ENCODE results near the gene COL2A1.

The COL2A1 gene

DNA sequence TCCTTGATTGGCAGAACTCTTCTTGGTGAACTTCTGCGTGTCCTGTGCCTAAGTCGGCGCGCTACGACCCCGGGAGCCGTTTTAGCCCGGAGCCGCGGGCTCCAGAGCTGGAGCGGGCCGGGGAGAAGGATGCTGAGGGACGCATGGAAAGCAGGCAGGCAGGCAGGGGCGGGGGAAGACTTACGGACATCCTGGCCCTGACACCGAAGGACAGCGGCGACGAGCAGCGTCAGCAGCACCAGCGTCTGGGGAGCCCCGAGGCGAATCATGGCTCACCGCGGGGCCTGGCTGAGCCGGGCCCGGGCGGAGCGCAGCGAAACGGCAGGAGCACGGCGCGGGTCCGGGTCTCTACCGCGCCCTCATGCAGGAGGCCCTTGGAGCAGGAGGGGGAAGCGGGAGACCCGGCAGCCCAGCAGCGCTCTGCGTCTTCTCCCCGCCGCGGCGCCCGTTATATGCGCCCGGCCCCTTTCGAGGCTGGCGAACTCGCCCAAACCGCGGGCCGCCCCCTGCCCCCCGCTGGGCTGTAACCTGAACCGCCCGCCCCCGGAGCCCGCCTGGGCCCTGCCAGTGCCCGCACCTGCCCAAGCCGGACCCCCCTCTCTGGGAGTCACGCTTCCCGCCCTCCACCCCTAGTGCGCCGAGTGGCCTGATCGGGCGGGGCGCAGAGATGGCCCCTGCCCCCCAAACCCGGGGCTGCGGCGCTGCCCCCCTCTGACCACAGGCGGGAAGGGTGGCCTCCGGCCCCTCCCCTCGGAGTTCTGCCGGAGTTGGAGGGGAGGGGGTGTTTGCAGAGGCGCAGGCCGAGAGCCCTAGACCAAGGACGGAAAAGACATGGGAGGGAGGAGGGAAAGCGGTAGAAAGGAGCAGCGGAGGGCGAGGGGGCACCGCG, at the start of gene COL2A1:
COL2A1 (minus strand) TSS at position 424 of the 889 bp plus-strand sequence; CDS start at position 269, 155 bp downstream.
- in situ Hi-C loops (cut with MboI; ENCODE audit: low sequenced_read_pairs), result no loop called here

DNA sequence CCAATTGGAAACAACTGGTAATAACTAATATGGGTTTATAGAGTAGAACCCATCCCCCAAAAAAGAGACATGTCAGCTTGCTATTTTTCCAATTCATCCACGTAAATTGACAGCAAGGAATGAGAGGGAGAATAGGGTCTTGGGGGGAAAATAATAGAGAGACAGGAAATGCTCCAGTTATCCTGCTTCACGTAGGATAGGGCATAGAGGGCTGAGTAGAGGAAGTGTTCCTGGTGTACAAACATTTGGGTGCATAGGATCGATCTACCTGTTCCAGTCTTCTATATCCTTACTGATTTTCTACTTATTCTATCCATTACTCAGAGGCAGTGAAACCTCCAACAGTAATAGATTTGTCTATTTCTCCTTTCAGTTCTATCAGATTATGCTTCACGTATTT, 49.6 kb upstream of the COL2A1 start:
- in situ Hi-C loops (cut with MboI; ENCODE audit: low sequenced_read_pairs), result no loop called here

DNA sequence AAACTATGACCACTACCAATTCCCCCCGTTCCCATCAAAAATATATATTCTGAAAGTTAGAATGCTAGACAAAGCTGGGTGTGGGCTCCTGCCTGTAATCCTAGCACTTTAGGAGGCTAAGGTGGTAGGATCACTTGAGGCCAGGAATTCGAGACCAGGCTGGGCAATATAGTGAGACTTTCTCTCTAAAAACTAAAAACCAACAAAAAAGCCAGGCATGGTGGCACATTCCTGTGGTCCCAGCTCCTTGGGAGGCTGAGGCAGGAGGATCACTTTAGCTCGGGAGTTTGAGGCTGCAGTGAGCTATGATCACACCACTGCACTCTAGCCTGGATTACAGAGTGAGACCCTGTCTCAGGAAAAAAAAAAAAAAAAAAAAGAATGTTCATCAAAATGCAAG, 48.8 kb upstream of the COL2A1 start:
- in situ Hi-C loops (cut with MboI; ENCODE audit: low sequenced_read_pairs), result no loop called here

DNA sequence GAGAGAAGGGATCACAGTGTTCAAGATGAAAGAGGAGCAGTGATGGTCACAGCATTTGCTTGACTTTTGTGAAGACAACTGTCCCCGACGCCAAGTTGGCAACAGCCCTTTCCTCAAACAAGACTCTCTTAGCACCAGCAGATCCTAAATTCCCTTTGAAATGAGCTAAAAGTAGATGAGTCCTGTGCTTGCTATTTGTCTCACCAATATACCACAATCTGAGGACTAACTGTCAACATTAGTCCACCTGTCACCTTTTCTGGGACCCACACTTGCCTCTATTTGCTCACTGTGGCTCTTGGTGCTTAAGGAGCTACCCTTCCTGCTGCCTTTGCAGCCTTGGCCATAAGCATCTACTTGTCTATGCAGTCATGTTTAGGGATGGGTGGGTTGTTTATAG, 47.4 kb upstream of the COL2A1 start:
- in situ Hi-C loops (cut with MboI; ENCODE audit: low sequenced_read_pairs), result no loop called here

DNA sequence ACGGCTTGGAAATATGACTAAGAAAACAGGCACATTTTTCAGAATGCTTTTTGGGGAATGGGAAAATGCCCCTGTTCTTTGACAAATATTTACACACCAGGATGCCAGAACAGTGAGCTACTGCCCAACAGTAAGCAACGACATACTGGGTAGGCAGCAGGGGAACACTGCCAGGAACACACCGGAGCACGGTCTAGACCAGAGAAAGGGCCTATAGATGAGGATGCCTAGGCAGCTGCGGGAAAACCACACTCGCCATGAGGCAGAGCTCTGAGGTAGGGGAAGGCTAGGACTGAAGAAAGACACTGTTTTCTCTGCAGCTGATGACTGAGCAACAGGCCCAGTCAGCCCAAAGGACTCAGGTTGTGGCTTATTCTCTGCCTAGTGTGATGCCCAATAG, 45.9 kb upstream of the COL2A1 start:
- in situ Hi-C loops (cut with MboI; ENCODE audit: low sequenced_read_pairs), result no loop called here

DNA sequence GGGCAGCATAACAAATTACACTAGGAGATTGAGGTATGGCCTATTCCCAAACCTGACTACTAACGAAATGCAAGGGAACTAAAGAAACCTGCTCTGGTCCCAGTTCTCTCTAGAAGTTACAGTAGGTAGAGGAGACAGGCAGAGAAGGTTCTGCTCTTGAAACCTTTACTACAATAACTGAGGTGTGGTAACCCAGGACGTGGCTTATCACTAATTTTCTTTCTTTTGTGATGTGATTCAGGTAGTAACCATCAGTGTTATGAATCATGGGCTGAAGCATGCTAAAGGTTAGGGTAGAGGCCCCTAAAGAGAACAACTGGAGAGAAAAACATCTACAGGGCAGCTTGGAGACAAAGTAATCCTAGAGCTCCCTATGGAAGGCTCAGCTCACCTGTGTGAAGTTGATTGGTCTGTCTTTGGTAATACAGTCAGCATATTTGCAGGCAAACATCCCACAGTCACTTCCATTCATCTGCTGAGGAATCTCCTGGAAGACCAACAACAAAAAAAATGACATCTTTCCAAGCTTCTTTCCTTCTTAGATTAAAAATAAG, 41.8 kb upstream of the COL2A1 start:
- in situ Hi-C loops (cut with MboI; ENCODE audit: low sequenced_read_pairs), result no loop called here

DNA sequence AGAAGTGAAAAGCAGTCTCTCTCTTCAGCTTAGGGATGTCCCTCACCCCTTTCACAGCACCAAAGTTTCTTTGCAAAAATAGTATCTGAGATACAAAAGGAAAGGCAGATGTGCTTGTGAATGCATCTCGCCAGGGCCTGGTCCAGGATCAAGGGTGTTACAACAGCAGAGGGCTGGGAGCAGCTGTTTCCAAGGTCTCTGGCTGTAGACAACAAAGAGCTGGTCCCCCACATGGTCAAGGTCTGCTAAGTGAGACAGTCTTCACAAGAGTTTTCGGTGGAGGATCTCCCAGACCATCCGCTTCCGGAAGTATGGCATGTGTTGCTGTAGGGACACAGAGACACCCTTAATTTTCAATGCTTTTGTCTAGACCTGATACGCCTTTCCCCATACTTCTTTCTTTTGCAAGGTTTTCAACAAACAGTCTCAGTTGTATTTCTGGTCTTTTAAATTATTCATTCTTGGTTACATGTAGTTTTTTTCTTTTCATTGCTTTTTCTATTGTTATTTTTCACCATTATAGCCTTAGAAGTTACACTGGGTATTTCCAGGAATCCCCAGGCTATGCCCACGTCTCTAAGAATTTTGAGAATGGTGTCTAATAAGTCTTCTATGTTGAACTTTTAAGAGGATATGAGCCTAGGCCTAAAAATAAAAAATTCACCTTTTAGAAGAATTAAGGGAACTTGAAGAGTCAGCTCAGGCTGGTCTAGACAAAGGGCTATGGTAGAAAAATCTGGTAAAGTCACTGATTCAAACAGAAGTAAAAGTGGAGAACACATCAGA, 41.0 kb upstream of the COL2A1 start:
- in situ Hi-C loops (cut with MboI; ENCODE audit: low sequenced_read_pairs), result no loop called here

DNA sequence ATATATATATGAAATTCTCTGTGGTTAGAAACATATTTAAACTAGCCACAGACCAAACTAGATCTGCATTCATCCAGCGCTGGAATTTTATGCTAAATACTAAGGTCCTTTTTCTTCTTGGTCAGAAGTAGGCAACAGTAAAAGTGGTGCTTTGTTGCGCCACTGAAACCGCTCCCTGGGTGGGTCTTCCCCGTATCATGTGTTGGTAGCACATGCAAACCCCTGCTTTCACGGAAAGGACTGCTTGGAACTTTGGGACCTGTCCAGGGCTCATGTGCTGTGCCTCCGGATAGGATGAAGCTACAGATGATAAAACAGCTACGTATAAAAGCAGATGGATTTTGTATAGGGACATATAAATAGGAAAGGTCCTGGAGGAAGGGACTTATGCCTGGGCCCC, 40.1 kb upstream of the COL2A1 start:
- in situ Hi-C loops (cut with MboI; ENCODE audit: low sequenced_read_pairs), result no loop called here

DNA sequence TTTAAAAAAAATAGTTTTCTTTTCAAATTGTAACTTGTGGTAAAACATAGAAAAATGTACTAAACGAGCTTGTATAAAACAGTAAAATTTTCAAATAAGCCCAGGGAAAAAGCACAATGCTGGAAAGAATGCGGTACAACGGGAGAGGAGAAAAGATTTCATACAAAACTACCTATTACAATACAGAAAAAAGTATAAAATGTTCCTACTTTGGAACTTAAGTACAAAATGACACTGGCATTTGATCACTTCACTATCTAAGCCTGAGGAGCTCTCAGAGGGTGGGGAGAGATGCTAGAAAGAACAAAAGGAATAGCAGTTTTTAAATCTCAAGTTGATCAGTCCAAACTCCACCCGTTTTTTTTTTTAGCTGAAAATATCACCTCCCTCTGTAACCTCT, 39.5 kb upstream of the COL2A1 start:
- in situ Hi-C loops (cut with MboI; ENCODE audit: low sequenced_read_pairs), result no loop called here

DNA sequence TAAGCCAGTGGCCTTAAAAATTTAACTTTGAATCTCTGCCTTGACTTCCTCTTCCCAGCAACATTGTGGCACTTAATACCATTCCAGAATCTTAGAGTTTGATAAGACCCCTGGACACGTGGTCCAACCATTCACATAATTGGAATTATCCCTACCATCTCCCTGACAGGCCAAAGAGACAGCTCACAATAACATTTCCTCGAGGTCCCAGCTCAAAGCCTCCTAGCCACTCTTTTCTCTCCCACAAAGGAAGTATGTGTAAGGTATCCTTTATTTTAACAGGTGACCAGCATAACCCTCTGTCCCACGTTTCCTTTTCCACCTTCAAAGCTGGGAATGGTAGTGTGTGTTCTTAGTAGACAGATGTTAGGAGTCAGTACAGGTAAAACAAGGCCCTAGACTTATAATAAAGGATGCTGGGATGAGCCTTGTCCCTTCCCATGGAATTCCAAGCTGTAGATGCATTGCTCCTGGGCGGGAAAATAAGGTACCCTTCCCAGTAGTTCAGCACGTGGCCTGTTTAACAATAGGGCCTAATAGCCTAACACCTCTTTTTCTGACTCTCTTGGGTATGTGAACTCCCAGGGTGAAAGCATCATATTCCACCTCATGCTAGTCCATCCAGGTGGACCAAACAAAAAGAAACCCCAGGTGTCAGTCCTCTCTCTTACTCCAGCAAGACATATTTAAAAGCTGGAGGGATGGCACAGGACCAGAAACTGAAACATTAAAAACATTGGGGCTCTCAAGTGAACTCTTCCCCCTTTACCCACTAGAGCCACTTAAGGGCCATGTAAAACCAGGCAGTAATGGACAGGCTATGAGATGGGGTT, 37.5 kb upstream of the COL2A1 start:
- in situ Hi-C loops (cut with MboI; ENCODE audit: low sequenced_read_pairs), result no loop called here

DNA sequence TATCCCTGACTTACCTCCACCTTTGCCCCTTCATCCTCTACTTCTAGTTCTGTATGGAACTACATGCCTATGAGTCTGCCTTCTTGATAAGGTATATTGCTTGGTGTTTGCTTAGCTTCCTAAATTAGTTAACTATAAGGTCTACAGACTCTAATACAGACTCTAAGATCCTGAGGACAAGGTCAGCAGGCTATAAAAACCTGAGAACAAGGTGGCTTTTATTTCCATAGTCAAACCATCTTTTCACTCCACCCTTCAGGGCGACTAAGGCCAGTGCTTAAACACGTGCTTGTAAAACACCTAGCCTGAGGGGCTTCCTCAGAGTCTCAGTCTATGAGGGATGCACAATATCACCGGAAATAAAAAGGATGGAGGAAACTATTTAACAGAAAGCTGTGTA, 36.1 kb upstream of the COL2A1 start:
- in situ Hi-C loops (cut with MboI; ENCODE audit: low sequenced_read_pairs), result no loop called here

DNA sequence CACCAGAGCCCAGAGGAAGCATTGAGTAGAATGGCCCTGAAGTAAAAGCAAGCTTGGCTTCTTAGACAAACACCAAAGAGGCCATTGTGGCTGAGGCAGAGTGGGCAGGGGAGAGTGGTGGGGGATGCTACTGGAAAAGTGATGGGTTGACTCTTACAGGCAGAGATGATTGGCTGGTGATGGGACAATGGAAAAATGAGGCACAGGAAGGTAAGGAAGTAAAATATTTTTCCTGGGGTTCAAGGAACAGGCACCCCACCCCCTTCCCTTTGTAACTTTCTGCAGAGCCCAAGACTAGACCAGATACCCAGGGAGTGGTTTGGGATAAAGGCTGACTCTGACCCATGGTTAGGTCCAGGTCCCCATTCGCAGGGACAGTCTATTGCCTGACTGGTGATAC, 34.9 kb upstream of the COL2A1 start:
- in situ Hi-C loops (cut with MboI; ENCODE audit: low sequenced_read_pairs), result no loop called here

DNA sequence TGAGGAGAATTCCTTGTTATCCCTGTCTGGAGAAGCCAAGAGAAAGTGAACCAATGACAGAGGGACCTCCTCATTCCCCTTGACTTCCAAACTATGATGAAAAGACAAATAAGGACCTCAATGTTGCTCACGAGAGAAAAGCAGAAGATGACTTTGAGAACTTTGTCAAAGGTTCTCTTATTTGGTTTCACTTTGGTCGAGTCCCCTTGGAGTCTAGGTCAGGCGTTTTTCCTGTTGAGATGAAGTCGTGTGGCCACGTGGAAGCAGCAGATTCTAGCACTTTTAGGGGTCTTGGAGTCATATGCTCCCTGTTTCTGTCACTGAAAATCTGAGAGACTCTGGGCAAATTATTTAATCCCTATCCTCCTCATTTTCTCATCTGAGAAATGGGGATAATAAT, 33.8 kb upstream of the COL2A1 start:
- in situ Hi-C loops (cut with MboI; ENCODE audit: low sequenced_read_pairs), result no loop called here

DNA sequence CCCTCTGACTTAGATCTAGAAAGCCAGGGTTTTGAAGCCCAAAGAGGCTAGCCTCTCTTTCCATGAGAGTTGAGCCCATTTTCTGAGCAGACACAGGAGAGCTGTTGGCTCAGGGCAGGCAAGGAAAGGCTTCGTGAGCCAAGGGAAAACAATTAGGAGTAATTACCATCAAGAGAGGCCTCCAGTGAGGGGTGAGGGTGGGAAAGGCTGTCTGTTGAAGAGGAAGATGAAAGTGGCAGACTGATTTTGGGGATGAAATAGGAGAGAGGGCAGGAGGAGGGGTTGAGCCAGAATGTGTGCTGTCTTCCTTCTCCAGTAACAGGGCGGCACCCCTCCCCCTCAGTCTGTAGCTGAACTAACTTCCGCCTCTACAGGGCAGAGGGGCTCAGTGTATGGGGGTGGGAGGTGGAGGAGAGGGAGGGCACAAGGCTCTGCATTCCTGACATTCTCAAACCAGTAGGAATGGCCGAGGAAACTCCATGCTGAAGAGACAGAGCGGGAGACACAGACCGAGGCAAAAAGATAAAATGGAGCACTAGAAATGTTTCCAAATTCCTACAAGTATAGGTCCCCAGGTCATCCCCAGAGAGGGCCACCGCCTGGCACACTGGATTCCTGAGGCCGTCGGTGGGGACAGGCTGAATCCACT, 33.1 kb upstream of the COL2A1 start:
- in situ Hi-C loops (cut with MboI; ENCODE audit: low sequenced_read_pairs), result no loop called here

DNA sequence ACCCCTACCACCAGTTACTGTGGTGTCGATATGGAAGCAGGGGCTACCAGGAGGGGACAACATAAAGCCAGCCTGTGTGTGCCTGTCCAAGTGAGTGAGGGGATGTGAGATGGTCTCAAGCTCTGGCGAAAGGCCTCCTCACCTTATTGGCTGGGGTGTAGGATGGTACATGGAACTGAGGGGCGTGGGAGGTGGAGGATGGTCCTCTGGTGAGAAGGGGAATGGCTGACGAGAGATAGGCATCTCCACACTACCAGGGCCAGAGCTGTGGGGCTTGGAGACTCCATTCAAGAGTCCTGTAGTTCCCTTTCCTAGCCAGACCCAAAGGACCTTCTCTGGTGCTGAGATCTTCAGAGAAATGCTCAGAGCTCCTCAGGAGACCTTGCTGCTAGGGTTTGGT, 32.5 kb upstream of the COL2A1 start:
- in situ Hi-C loops (cut with MboI; ENCODE audit: low sequenced_read_pairs), result no loop called here

DNA sequence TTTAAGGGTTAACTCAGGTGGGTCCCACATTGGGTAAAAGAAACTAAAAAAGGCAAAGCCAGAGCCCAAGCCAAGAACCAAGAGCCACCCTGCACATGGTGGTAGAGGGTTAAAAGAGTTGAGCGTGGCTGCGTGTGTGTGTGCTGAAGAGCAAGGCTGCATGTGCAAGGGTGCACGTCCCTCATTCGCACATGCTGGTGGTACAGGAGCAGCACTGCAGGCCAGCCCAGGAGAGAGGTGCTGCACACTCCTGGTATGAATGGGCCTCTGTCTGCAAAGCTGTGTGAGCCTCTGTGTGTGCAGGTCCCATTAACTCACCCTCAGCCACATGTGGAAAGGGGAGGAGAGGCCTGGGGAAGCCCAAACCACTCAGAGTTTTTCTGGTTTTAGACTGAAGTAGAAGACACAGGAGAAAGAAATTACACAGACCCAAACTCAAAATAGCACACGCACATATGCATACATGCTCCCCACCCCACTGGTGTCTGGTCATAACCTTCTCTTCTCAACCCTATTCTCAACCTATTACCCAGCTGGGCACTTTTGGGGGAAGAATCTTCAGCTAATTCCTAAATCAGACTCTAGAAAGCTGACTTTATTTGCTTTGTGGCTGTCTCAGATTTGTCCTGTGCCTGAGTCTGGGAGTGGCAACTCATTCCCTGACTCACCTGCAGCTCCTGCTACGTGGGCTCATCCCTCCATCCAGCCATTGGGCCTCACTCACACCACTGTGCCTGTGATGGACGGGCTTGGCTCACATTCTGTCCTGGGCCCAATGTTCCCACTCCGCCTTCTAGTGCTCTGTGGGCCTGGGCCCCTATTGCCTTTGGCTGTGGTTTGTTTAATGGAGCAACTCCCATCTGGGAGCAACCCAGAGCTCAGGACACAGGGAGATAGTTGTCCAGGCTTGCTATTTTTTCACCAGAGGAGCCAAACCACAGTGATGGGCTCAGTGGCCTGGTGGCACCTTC, 30.8 kb upstream of the COL2A1 start:
- in situ Hi-C loops (cut with MboI; ENCODE audit: low sequenced_read_pairs), result no loop called here

DNA sequence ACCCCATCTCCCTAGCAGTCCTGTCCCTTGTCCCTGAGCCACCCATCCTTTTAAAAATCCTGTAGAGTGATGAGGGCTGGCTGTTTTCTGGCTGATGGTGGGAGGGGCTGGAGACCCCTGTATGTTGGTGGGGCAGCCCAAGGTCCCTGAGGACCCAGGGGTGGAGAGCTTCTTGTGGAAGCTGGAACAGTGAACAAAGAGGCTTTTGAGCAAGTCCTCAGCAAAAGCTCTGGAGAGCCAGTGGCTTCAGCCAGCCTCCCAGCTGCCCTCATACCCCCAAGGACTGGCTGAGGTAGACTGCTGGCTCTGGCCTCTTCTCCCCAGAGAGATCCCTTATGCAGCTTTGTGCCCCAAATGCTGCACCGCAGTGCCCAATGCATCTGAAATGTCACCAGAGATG, 29.2 kb upstream of the COL2A1 start:
- in situ Hi-C loops (cut with MboI; ENCODE audit: low sequenced_read_pairs), result no loop called here

DNA sequence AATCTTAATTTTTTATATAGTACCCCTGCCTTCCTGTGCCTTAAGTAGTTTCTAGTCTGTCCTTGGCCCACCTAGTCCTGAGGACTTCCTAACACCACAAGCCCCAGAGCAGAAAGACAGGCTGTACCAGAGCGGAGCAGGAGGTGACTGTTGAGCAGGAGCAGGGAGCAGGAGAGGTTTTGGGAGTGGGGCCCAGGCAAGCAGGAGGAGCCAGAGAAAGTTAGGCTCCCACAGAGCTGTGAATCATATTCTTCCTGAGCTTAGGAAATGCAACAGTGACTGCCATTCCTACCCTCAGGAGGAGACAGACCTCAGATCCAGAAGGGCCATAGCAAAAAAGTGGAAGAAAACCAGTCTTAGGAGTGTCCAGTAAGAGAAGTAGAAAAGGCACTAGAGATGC, 28.3 kb upstream of the COL2A1 start:
- in situ Hi-C loops (cut with MboI; ENCODE audit: low sequenced_read_pairs), result no loop called here
